RKO (cell line): Measurements from ENCODE around the gene ABCB1.

Source experiments
- DNase-seq: peaks from one replicate; pipeline ENCODE4 v3.0.0-alpha.2; 2016; ENCODE audit warnings: low spot score

ABCB1 gene

DNA sequence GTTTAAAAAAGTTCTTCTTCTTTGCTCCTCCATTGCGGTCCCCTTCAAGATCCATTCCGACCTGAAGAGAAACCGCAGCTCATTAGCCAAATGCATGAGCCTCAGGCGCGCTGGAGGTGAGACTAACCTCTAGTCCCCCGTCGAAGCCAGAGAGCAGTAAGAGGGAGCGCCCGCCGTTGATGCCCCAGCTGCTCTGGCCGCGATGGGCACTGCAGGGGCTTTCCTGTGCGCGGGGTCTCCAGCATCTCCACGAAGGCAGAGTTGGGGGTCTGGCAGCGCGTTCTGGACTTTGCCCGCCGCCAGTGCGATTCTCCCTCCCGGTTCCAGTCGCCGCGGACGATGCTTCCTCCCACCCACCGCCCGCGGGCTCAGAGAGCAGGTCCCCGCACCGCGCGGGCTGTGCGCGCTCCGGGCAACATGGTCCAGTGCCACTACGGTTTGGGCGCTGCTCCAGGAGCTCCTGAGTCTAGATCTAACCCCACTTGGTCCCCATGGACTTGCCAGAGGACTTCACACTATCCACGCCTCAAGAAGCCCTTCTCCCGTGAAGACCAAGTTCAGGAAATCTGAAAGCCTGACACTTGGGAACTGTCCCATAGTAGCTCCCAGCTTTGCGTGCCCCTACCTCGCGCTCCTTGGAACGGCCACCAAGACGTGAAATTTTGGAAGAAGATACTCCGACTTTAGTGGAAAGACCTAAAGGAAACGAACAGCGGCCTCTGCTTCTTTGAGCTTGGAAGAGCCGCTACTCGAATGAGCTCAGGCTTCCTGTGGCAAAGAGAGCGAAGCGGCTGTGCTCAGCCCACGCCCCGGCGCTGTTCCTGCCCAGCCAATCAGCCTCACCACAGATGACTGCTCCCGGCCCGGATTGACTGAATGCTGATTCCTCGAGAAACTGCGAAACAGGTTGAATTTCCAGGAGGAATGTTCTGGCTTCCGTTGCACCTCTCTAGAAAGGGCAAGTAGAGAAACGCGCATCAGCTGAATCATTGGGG is at the start of gene ABCB1:
ABCB1 (minus strand) TSS at position 755 of the 995 bp plus-strand sequence; CDS start at position 55, 700 bp downstream.
- no peak for DNase-seq

DNA sequence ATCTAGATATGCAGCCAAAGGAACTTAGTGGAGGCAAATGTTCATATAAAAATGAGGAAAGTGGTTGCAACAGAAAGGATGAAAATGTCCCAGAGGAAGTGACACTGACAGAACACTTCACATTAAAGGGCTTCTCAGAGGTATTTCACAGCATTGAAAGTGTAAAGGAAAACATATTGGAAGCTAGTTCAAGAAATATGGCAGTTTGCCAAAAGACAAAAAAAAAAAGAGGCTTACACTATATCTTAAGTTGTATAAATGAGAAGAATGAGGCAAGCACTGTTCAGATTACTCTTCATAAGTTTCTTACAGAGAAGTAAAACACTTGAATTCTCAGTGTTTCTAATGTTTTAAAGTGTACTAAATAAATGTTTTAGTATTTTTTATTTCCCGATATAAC is 47.6 kb upstream of the ABCB1 start:
- DNase-seq = no peak

DNA sequence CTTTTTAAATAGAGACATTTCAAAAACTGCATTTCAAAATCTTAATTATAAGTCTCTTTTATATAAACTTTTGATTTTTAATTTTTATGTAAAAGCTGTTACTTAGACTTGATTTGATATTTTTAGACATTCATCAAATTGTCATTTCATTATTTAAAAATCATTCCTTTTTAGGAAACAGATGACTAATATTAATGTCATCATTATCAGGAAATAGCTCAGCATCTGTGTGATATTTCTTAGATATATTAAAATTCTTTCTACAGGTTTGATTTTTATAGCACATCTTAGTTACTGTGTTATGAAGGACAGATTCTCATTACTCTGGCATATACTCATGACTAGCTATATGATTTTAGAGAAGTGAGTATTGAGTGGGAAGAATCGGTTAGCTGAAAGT is 44.8 kb upstream of the ABCB1 start:
- DNase-seq = no peak

DNA sequence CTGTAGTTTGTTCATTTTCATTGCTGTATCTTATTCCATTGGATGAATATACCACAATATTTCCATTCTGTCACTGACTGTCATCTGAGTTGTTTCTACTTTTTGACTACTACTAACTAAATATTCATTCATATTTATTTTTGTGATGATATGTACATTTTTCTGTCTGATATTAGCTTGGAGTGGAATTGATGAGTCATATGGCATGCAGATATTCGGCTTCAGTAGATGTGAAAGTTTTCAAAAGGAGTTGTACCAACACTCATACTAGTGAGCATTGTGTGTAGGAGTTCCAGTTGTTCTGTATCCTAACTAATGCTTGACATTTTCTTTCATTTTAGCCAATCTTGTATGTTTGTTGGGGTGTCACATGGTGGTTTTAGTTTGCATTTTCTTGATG is 35.2 kb upstream of the ABCB1 start:
- DNase-seq = no peak

DNA sequence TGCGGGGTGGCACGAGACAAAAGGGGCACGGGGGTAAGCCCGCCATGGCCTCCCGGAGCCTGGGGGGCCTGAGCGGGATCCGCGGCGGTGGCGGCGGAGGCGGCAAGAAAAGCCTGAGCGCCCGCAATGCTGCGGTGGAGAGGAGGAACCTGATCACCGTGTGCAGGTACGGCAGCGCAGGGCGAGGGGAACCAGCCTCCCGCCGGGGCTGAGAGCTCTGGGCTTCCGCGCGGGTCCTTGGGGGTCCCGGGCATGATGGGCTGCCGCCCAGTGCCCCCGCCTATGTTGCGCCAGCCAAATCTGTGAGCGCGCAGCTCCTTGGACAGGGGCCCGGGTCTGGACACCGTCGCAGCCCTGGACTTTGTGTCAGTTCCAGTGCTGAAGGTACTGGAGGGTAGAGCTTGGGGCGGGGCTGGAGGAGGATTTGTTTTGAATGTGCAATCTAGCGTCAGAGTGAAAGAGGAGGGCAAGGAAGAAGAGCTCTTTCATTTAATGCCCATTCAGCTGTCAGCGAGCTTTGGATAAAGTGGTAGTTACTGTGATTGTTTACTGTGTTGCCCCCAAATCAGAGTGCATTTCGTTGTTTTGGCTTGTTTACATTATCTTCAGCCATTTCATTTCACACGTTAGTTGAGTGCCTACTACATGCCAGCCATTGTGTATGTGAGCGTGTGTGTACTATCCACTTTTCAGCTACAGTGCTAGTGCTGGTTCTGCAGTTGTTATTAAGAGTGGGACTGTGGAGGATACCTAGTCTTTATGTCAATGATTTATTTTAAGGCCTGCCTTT is 28.3 kb upstream of the ABCB1 start:
- DNase-seq = no peak

DNA sequence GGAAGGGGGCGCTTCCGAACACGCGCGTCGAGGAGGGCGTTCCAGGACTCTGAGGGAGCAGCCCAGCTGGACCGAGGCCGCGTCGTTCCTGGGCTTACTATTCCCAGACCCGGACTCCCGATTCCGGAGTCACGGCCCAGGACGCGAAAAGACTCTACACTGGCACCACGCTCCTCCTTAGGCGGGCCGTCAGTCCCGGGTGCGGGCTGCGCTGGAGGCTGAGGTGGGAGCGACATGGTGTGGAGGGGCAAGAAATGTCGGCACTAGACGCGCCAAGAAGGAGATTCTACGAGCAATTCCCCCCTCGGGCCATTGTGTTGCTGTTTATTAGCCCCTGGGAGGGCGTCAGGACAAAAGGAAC is 26.9 kb upstream of the ABCB1 start:
- no peak for DNase-seq

DNA sequence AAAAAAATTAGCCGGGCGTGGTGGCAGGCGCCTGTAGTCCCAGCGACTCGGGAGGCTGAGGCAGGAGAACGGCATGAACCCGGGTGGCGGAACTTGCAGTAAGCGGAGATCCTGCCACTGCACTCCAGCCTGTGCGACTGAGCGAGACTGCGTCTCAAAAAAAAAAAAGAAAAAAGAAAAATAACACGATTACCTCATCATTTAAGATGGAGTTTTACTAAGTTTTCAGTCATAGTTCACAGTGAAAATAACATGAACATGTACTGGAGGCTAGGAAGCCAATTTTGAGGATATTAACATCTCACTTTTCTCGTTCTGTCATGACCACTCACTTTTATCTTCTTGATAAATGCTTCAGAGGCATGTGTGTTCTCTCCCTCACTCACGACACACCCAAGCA is 24.4 kb upstream of the ABCB1 start:
- DNase-seq = no peak

DNA sequence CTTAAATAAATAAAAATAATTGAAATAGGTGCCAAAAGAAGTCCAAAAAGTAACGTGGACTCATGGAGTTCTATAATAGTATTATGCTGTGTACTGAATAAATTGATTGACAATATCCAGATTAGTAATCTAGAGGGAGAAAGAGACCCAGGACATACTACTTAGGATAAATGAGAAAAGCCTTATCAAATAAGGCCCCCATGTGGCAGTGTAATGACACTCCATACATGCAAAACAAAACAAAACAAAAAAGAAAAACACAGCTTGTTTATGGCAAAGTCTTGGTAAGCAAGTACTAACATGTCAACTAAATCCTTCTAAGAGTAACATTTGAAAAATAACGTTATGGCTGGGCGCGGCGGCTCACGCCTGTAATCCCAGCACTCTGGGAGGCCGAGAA is 23.9 kb upstream of the ABCB1 start:
- no peak for DNase-seq

DNA sequence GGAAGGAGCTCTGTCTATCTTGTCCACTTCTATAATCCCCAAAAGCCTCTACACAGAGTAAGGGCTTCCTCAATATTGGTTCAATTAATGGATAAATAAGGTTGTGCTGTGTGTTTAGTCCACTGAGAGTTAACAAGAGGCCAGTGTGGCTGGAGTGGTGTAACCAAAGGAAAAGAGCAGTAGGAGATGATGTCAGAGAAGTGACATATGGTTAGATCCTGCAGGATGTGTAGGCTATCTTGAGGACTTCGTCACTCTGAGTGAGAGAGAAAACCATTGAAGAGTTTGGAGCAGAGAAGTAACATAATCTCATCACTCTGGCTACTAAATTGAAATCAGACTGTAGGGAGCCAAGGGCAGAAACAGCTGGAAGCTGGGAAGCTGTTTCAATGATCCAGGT is 14.5 kb upstream of the ABCB1 start:
- DNase-seq = no peak

DNA sequence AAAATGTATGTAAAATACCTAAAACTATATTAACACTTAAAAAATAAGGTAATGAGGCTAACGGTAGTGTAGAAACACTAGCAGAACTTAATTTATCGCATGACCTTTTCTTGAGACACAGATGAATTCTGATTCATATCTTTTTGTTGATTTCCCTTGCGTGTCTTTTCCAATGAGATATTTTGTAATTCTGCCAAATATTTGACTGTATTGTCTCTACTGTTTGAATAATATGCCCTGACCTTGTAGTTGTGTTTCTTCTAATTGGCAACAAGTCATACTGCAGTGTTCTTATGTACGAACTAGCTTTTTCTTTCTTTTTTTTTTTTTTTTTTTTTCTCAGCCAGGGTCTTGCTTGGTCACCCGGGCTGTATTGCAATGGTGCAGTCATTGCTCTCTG is 9.2 kb upstream of the ABCB1 start:
- no peak for DNase-seq

DNA sequence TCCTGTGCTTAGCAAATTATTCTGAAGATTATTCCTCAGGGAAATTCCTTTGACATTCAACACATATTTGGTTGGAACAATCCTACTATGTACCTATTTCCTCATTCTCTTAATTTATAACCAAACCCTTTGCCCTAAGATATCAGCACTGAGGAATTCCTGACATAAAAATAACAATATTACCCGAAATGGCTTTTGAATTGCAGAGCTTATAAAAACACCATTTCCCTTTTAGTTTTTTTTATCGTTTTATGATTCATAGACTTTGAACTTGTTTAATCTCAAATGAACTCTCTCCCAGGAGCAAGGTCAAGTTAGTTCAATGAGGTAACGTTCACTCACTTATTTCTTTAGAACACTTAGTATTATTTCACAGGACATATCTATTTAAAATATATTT is 7.7 kb upstream of the ABCB1 start:
- DNase-seq = no peak

DNA sequence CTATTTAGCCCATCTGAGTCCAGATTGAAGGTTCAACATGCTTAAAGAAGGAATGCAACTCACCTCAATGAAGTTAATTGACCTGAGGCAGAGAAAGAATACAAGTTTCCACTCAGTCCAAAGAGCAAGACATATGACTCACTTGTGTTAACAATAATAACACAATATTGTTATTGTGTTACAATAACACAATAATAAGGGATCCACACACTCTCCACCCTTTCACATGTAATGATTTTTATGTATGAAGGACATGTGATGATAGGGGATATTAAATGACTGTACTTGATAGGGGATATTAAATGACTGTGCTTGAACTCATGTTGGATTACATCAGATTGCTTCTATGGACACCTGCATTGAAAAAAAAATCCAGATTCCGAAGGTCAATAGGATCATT is 3.6 kb upstream of the ABCB1 start:
- DNase-seq = no peak

DNA sequence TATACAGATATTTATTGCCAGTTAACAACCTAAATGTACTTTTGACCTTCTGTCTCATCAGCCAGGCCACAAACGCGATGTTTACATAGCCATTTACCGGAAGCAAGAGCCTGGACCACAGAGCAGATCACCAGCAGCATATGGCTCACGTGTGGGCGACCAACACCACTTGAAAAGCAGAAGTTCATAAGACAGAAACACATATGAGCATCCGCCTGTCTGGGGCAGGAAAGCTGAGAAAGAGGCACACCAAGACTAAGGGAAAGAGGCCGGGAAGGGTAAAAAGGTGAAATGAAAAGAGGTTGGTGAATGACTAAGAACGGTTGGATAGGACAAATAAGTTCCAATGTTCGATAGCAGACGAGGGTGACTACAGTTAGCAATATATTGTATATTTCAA is 1.3 kb downstream of the ABCB1 start:
- no peak for DNase-seq

DNA sequence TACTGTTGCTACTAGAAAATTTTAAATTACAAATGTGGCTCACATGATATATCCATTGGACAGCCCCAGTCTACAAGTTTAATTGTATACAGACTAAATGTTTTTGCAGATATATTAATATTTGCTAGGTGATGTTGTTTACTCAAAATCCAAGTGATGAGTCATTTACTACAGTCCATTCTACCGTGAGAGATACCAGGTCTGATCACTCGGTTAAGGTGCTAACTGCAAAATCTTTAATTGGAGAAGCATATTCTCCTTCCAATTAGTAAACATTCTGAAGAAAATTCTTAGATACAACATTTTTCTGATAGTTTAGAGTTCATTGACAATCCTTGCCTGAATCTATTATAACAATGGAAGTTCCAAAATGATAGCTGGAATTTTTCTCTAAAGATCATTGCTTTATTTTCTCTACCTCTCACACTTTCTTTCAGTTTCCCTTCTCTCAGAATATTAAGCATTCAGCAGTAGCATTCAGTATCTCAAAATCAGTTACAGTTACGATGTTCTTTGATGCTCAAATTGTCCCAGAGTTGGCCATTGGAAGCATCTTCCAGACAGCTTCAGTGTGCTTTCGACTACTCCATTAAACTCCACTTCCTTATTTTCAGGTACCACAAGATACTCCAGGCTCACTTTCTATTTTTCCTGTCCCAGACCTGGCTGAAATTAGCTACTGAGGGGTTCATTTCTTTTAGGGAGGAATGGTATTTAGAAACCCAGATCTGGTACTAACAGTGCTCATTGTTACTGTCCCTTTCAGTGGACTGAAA is 2.3 kb downstream of the ABCB1 start:
- no peak for DNase-seq

DNA sequence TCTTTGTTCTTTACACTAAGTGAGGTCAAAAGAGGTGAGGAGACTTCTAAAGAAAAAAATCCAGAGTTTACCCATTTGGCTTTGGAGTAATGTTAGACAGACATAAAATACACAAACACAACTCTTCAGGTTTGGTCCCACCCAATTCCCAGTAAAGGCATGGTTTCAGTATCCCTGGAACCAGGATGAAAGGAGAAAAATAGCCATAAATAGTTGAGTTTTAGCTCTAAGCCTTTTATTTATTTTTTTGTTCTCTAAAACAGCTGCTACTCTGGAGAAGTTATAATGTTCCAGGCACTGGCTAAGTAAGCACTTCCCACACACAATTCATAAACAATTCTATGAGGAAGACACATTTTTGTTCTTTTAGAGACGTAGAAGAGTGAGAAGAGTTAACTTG is 4.0 kb downstream of the ABCB1 start:
- DNase-seq = no peak

DNA sequence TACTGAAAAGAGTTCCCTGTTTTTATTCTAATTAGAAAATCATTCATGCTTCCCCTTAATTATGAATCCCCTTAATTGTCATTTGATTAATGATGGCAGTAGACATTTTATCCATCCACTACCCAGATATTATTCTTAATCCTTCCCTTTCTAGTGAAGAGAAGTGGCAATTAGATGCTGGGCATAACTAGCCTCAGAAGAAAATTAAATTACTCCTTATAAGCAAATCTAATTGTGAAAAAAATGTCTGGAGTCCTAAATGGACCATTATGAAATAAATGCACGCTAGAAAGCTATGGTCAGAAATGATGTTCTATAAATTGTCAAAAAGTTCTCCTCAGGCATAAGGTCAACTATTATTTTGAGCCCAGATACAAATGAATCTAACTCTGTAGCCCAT is 4.5 kb downstream of the ABCB1 start:
- no peak for DNase-seq

DNA sequence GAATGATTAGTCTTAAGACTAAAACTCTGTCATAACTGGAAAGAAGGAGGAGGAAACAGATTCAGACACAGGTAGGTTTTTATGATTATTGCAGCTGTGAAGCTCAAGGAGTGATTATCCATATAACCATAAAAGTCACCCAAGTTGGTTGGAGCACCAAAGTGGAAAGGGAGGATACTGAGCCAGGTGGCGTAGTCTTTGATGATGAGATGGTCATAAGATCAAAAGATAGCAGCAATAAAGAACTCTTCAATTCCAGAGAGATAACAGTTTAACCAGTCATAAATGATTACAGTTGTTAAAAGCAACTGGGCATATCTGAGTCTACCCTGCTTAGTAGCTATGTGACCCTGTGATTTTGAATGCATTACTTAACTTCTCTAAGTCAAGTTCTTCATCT is 8.4 kb downstream of the ABCB1 start:
- DNase-seq = no peak

DNA sequence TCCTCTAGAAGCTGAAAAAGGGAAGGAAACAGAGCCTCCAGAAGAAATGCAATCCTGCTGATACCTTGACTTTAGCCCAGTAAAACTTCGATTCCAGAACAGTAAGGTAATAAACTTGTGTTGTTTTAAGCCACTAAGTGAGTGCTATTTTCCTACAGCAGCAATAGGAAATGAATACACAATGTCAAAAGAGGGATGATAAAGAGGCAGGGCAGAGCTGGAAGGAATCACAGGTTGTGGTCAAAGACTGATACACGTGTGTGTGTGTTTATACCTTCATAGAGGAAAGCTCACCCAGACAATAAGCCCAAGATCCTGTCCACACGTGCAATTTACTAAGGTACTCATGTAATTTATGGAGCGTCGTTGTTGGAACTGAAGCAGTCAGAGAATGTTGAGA is 9.5 kb downstream of the ABCB1 start:
- no peak for DNase-seq

DNA sequence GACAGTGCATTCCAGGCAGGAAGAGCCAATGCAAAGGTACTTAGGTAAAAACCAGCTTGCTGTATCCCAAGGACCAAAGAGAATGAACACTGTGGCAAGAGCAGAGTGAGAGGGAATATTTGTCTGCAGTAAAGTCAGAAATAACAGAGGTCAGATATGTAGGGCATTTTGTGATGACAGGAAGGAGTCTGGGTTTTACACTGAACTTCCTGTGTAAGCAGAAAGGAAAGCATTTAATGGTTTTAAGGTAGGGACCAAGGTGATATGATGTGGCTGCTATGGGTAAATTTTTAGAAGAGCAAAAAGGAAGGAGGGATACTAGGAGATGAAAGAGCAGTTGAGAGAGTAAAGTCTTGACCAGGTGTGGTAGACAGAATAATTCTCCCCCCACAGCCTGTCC is 10.1 kb downstream of the ABCB1 start:
- DNase-seq = no peak

DNA sequence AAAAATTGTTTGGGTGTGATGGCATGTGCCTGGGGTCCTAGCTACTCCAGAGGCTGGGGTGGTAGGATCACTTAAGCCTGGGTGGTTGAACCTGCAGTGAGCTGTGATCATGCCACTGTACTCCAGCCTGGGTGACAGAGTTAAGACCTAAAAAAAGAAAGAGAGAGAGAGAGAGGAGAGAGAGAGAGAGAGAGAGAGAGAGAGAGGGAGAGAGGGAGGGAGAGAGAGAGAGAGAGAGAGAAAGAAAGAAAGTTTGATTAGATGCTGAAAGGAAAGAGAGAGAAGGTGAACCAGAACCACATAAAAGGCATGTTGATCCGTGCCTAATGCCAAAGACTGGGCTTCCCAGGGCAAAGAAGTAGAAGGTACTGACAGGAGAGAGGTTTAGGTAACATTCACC is 11.1 kb downstream of the ABCB1 start:
- DNase-seq = no peak

DNA sequence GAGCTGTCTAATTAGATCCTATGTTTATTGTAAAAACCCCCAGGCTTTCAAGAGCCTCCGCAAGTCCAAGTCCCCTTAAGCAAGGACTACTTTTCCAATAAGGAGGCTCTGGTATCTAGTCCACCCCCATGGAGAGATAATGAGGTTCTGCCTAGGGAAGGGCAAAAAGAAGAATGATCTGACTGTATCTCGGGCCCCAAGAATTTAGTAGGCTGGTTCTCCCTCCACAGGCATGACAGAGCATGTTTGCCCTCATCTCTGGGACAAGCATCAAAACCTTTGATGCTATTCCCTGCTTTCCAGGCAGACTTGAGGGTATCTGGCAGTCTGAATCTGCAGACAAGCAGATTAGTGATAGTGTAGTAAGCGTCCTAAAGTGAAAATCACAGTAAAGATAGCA is 19.0 kb downstream of the ABCB1 start:
- no peak for DNase-seq

DNA sequence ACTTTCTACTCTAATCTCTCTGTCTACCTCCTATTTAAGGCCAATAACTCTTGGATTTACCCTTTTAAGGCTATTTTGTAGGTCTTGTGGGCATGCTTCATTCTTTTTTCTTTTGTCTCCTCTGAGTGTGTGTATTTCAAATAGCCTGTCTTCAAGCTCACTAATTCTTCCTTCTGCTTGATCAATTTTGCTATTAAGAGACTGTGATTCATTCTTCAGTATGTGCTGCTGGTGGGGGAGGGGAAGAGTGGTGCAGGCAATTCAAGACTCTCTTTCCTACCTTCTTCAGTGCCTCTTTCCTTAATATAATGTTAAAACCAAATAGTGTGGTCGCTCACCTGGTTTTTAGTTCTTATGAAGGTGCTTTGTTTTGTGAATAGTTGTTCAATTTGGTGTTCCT is 20.0 kb downstream of the ABCB1 start:
- DNase-seq = no peak

DNA sequence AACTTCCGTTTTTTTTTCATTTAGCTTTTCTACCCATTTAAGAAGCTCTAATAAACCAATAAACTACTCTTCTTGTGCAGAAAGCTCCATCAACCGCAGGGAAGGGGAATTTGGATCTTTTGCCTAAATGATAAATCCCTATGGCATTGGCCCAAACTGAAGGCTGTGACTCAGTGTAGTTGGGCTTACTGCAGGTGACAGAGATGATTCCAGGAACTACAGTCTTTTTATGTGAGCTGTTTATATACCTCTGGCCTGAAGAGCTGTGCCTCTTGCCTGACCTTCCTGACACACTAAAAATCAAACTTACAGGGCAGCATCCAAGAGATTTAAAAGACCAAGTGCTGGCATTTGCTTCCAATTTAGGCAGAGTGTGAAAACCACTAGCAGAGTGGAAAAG is 25.2 kb downstream of the ABCB1 start:
- DNase-seq = peak; percentile 12
